GM06990 (cell line): ENCODE measurements around the gene KRT8.
"Not testable (repeated sequence)": the region's sequence is repeated elsewhere in the genome, so short reads cannot be mapped to it uniquely, and the experiment has no call there.

Experiments used
- DNase-seq: peaks from one replicate; pipeline ENCODE4 v3.0.0-alpha.2; 2011; ENCODE audit not compliant: insufficient read length; ENCODE audit errors: extremely low read depth
- H3K27me3 ChIP-seq: replicated peaks from 2 replicates; pipeline ENCODE4 v1.6.0; 2011; ENCODE audit warnings: low read length; ENCODE audit not compliant: control insufficient read depth, insufficient read depth
- H3K36me3 ChIP-seq: 2 replicates; pipeline ENCODE4 v1.5.1; 2011; ENCODE audit warnings: low read length; ENCODE audit not compliant: control insufficient read depth, insufficient read depth
- H3K4me3 ChIP-seq: replicated peaks from 2 replicates; pipeline ENCODE4 v1.5.1; 2011; ENCODE audit warnings: low read depth, mild to moderate bottlenecking, control low read depth, low read length
- TF ChIP-seq, protein P1 (sequence below): IDR thresholded peaks from 2 replicates; pipeline ENCODE4 v1.5.1; 2011; ENCODE audit warnings: low read length, control low read depth, mild to moderate bottlenecking, inconsistent platforms; ENCODE audit not compliant: insufficient read depth, poor library complexity, severe bottlenecking

KRT8 gene

DNA sequence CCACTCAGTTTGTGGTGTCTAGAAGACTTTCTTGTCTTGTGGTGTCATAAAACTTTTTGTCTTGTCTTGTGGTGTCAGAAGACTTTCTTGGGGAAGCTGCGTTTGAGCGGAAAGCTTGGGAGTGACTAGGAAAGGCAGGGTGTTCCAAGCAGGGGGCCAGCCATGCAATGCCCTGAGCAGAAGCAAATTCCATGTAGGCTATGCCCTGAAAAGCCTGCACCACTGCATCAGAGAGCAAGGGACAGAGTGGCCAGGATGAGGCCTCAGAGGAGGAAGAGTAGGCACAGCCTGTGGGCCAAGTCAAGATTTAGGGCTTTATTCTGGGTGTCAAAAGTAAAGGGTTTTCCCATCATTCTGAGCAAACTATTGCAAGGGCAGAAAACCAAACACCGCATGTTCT is 14.5 kb downstream of the KRT8 start:
- TF ChIP-seq, protein P1, sequence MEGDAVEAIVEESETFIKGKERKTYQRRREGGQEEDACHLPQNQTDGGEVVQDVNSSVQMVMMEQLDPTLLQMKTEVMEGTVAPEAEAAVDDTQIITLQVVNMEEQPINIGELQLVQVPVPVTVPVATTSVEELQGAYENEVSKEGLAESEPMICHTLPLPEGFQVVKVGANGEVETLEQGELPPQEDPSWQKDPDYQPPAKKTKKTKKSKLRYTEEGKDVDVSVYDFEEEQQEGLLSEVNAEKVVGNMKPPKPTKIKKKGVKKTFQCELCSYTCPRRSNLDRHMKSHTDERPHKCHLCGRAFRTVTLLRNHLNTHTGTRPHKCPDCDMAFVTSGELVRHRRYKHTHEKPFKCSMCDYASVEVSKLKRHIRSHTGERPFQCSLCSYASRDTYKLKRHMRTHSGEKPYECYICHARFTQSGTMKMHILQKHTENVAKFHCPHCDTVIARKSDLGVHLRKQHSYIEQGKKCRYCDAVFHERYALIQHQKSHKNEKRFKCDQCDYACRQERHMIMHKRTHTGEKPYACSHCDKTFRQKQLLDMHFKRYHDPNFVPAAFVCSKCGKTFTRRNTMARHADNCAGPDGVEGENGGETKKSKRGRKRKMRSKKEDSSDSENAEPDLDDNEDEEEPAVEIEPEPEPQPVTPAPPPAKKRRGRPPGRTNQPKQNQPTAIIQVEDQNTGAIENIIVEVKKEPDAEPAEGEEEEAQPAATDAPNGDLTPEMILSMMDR = no peak
- no peak overlapping the region for H3K4me3 ChIP-seq

DNA sequence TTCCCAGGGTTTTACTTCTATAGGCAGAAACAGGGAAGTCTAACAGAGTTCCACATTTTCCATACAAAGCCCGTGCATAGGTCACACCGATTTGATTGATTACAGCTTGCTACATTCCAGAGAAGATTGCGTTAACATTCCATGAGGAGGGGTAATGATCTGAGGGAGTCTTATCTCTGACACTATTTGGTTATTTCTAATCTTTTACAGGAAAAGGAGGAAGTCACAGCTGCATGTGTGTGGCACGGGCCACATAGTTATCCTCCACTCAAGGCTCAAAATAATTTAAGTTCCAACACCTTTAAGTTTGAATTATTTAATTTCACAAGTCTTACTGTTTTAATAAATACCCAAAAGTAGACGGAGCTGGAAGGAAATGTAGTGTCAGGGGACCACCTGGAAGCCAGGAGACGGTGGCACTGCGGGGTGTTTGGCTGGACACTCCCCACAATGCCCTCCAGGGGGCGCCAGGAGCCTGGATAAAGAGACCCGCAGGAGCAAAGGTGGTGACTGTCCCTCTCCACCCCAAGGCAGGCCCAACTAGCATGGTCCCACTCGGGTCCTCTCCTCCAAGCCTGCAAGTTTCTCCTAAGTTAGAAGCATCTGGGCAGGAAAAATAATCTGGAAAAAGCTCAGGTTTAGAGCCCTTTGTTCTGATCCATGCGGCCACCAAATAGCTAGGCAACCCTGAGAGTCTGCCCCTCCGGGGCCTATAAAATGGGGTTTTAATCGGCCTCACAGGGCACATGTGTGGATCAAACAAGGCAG is 20.2 kb downstream of the KRT8 start:
- no peak for DNase-seq
- no peak overlapping the region for H3K4me3 ChIP-seq
- TF ChIP-seq, protein P1 = peak; percentile 91

More for the DNA sequence above, 14.5 kb downstream of the KRT8 start:
- DNase-seq = no peak
- Histone ChIP-seq H3K36me3 (no peaks in the 10 kb centered on the region), H3K27me3 (no peaks in the 10 kb centered on the region)

DNA sequence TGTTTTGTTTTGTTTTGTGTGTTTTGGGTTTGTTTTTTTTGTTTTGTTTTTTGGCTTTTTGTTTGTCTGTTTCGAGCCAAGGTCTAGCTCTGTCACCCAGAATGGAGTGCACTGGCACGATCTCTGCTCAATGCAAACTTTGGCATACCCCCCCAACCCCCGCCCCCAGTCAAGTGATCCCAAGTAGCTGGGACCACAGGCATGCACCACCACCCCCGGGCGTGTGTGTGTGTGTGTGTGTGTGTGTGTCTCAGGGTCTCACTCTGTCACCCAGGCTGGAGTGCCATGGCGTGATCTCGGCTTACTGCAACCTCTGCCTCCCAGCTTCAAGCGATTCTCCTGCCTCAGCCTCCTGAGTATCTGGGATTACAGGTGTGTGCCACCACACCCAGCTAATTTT is 24.4 kb downstream of the KRT8 start:
- H3K36me3 ChIP-seq, DNase-seq, H3K27me3 ChIP-seq, H3K4me3 ChIP-seq: not testable (repeated sequence)

More for the DNA sequence above, 20.2 kb downstream of the KRT8 start:
- Histone ChIP-seq H3K27me3 (no peaks in the 10 kb centered on the region), H3K36me3 (no peaks in the 10 kb centered on the region)

DNA sequence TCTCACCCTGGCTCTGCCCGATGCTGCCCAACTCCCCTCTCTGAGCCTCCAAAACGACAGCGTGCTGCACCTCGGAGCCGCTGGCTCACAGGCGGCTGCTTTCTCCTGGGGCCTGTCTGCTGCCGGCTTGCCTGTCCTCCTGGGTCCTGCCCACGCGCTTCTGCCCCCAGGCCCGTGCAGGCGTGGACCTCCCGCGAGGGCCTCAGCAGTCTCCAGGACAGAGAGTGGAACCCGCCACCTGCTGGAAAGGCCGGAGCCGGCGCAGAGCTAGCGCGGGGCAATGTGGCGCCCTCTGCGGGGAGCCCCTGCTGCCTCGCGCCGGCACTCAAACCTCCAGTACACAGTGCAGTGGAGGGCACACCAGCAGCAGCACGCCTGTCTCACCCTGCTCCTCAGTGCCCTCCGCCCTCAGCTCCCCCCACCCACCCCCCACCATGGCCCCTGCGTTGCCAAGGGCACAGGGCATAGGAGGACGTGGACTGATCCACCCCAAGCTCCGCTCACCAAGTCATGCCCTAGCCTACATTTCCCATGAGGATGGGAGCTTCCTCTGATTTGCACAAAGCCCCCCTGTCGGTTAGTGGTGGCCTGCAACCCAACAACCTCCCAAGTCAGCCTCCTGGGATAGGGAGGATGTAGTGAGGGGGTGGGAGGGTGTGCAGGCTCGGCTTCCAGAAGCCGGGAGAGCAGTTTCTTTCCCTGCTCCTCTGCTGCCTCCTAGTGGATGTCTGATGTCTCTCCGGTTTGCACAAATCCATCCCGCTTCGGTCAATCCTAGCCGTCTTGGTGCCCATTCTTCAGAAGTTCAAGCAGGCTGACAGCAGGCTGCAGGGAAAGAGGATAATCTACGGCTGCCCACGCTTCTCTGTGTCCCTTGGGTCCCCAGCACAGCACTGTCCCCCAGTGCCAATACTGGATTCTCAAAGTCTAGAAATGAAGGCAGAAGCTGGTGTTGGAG is 25.2 kb downstream of the KRT8 start:
- Histone ChIP-seq H3K36me3 (no peaks in the 10 kb centered on the region), H3K4me3 (no peak overlapping the region), H3K27me3 (no peaks in the 10 kb centered on the region)
- TF ChIP-seq, protein P1 = peak; percentile 90
- peak; percentile 69 for DNase-seq

GRCh38 chr12:52878507-52879393 is 26.1 kb downstream of the KRT8 start:
- DNase-seq = no peak
- Histone ChIP-seq H3K36me3 (no peaks in the 10 kb centered on the region), H3K4me3 (no peak overlapping the region), H3K27me3 (no peaks in the 10 kb centered on the region)
- TF ChIP-seq, protein P1 = no peak
